ENCODE results near the gene EPB41L4B. TPM values are rescaled to one million over a fixed set of nuclear protein-coding genes. Genes with fewer than 3 reads are reported as not detected.

Gene EPB41L4B
- total and polyA plus RNA-seq, 12 donors, result 0.20 to 15.2 (median 4.4) TPM

DNA sequence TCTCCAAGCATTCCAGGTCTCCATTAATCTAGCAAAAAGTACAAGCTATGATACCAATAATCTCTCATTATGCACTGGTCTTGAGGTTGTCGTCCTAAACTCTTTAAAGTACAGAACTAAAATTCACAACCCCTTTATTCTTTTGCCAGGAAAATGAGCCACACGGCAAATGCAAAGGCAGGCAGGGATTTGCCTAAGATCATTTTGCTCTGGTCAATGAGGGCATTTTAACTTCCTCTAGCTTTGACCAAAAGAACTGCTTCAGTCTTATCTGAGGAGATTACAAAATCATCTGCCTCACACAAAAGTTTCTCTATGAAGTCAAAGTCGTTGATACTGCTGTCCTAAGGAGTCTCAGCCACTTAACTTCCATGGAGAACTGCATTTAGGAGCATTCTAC is 51.8 kb downstream of the EPB41L4B start:
- intact Hi-C loops (cut with DNase I), result no loop called here
- Histone ChIP-seq H3K4me3 (no peak overlapping the region), H3K36me3 (no peaks in the 10 kb centered on the region), H3K27me3 (peaks cover 0 to 8% (median 0%) of the 10 kb centered on the region in 7 donors), H3K27ac (no peak overlapping the region), H3K4me1 (peaks cover 0 to 15% (median 0%) of the 10 kb centered on the region in 9 donors), H3K9me3 (no peaks in the 10 kb centered on the region)
- ATAC-seq (no peak), DNase-seq (no peak)
- 49% methylated on average over 3 of the region's 3 CpGs for WGBS, 2 donors
- TF ChIP-seq, protein P1, sequence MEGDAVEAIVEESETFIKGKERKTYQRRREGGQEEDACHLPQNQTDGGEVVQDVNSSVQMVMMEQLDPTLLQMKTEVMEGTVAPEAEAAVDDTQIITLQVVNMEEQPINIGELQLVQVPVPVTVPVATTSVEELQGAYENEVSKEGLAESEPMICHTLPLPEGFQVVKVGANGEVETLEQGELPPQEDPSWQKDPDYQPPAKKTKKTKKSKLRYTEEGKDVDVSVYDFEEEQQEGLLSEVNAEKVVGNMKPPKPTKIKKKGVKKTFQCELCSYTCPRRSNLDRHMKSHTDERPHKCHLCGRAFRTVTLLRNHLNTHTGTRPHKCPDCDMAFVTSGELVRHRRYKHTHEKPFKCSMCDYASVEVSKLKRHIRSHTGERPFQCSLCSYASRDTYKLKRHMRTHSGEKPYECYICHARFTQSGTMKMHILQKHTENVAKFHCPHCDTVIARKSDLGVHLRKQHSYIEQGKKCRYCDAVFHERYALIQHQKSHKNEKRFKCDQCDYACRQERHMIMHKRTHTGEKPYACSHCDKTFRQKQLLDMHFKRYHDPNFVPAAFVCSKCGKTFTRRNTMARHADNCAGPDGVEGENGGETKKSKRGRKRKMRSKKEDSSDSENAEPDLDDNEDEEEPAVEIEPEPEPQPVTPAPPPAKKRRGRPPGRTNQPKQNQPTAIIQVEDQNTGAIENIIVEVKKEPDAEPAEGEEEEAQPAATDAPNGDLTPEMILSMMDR (IDR thresholded peaks at IDR 0.05), result no peak

DNA sequence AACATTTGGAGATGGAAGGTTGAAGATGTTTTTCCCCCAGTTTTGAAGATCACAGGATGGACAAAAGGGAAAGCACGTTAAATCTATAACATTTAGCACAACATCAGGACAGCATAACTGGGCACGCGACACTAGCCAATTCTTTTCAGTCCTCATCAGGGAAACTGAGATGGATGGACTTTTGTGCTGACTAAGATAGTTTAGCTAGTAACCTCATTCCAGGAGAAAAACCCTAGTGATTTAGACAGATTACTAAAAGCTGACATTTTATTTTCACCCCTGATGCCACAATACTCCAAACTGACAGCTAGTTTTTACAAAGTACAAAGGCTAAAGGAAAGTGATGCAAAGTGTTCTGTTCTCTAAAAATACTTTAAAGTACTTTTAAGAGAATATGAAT is 53.3 kb downstream of the EPB41L4B start:
- Histone ChIP-seq H3K4me3 (no peak overlapping the region), H3K27ac (no peak overlapping the region), H3K36me3 (no peaks in the 10 kb centered on the region), H3K9me3 (no peaks in the 10 kb centered on the region), H3K27me3 (peaks cover 0 to 8% (median 0%) of the 10 kb centered on the region in 7 donors), H3K4me1 (peaks cover 0 to 23% (median 0%) of the 10 kb centered on the region in 9 donors)
- WGBS, 2 donors, result 97 to 98% methylated on average over 3 of the region's 3 CpGs
- intact Hi-C loops (cut with DNase I), result no loop called here
- ATAC-seq, result no peak
- TF ChIP-seq, protein P1 (IDR thresholded peaks at IDR 0.05), result no peak
- no peak for DNase-seq

- Histone ChIP-seq H3K9me3 (no peaks in the 10 kb centered on the region), H3K4me3 (no peak overlapping the region), H3K27ac (no peak overlapping the region), H3K36me3 (no peaks in the 10 kb centered on the region), H3K4me1 (peaks cover 0 to 25% (median 0%) of the 10 kb centered on the region in 9 donors), H3K27me3 (peaks cover 0 to 8% (median 0%) of the 10 kb centered on the region in 7 donors)
- intact Hi-C loops (cut with DNase I), result no loop called here
- TF ChIP-seq, protein P1 (IDR thresholded peaks at IDR 0.05), result no peak
- DNase-seq (peak; percentile 25 to 66), ATAC-seq (peak in 5 of 8 donors; percentile 60 to 85 (median 79))
- WGBS, 2 donors, result 53 to 63% methylated on average over 13 of the region's 13 CpGs
These were observed 55.8 kb downstream of the EPB41L4B start for GRCh38 chr9:109264877-109265587.

- H3K27ac ChIP-seq, result no peak overlapping the region
- TF ChIP-seq, protein P1 (IDR thresholded peaks at IDR 0.05), result no peak
- no peaks in the 10 kb centered on the region for H3K36me3 ChIP-seq
- ATAC-seq, result peak in 4 of 8 donors; percentile 44 to 81 (median 74)
- no peak overlapping the region for H3K4me3 ChIP-seq
- intact Hi-C loops (cut with DNase I), result no loop called here
- DNase-seq, result no peak
- peaks cover 0 to 8% (median 0%) of the 10 kb centered on the region in 7 donors for H3K27me3 ChIP-seq
- H3K4me1 ChIP-seq, result peaks cover 0 to 25% (median 0%) of the 10 kb centered on the region in 9 donors
- WGBS, 2 donors, result 46 to 59% methylated on average over 3 of the region's 3 CpGs
- no peaks in the 10 kb centered on the region for H3K9me3 ChIP-seq
These were observed 57.5 kb downstream of the EPB41L4B start for GRCh38 chr9:109263358-109263757.

Data from heart right ventricle (tissue), 16 donors.